Mesendoderm (in vitro differentiated cells): ENCODE data around the gene ITGA2B.
"Not testable (repeated sequence)": the region's sequence is repeated elsewhere in the genome, so short reads cannot be mapped to it uniquely, and the experiment has no call there.

Experiments
- DNase-seq: peaks from one replicate; pipeline ENCODE4 v3.0.0; 2013
- H2AK5ac ChIP-seq: 2 replicates; pipeline ENCODE4 v1.6.1; 2013; ENCODE audit warnings: low read length, inconsistent platforms
- H2BK120ac ChIP-seq: 2 replicates; pipeline ENCODE4 v1.6.1; 2013; ENCODE audit warnings: low read depth, mild to moderate bottlenecking, low read length, moderate library complexity, mixed read lengths
- H2BK15ac ChIP-seq: replicated peaks from 2 replicates; pipeline ENCODE4 v1.6.1; 2013; ENCODE audit warnings: low read depth, mild to moderate bottlenecking, moderate library complexity
- H2BK5ac ChIP-seq: 2 replicates; pipeline ENCODE4 v1.6.1; 2013; ENCODE audit warnings: low read length, inconsistent platforms
- H3K18ac ChIP-seq: 2 replicates; pipeline ENCODE4 v1.6.1; 2013; ENCODE audit warnings: mild to moderate bottlenecking, low read length, mixed read lengths
- H3K23ac ChIP-seq: one replicate; pipeline ENCODE4 v1.6.1; 2013; ENCODE audit warnings: low read length
- H3K27ac ChIP-seq: 2 replicates; pipeline ENCODE4 v1.5.1; 2013; ENCODE audit warnings: low read depth, mild to moderate bottlenecking, inconsistent platforms, low read length, moderate library complexity
- H3K27me3 ChIP-seq: 2 replicates; pipeline ENCODE4 v1.6.1; 2013; ENCODE audit warnings: low read length, control low read depth, mild to moderate bottlenecking, inconsistent platforms; ENCODE audit not compliant: insufficient read depth, poor library complexity
- H3K36me3 ChIP-seq: 2 replicates; pipeline ENCODE4 v1.6.1; 2013; ENCODE audit warnings: low read length, inconsistent platforms; ENCODE audit not compliant: control insufficient read depth, insufficient read depth
- H3K4ac ChIP-seq: one replicate; pipeline ENCODE4 v1.6.1; 2013; ENCODE audit warnings: low read depth, mild to moderate bottlenecking, low read length, moderate library complexity
- H3K4me1 ChIP-seq: 2 replicates; pipeline ENCODE4 v1.6.1; 2013; ENCODE audit warnings: low read depth, low read length, inconsistent platforms; ENCODE audit not compliant: control insufficient read depth
- H3K4me2 ChIP-seq: 2 replicates; pipeline ENCODE4 v1.6.1; 2013; ENCODE audit warnings: low read length
- H3K4me3 ChIP-seq: 2 replicates; pipeline ENCODE4 v1.5.1; 2013; ENCODE audit warnings: mild to moderate bottlenecking, low read length
- H3K56ac ChIP-seq: one replicate; pipeline ENCODE4 v1.6.1; 2013; ENCODE audit warnings: low read length
- H3K79me1 ChIP-seq: 2 replicates; pipeline ENCODE4 v1.6.1; 2013; ENCODE audit warnings: low read length, inconsistent platforms
- H3K79me2 ChIP-seq: 2 replicates; pipeline ENCODE4 v1.6.1; 2013; ENCODE audit warnings: mild to moderate bottlenecking, low read length; ENCODE audit not compliant: control insufficient read depth, insufficient read depth
- H3K9ac ChIP-seq: 2 replicates; pipeline ENCODE4 v1.6.1; 2013; ENCODE audit warnings: low read length, inconsistent platforms
- H4K5ac ChIP-seq: one replicate; pipeline ENCODE4 v1.6.1; 2013; ENCODE audit warnings: low read length
- H4K8ac ChIP-seq: one replicate; pipeline ENCODE4 v1.6.1; 2013; ENCODE audit warnings: low read depth, mild to moderate bottlenecking, control low read depth, low read length, moderate library complexity
- WGBS: extraction: QIAGEN DNeasy Blood & Tissue Kit; methylation state at CpG from one replicate; pipeline ENCODE4 v1.1.7; 2013; ENCODE audit warnings: low lambda C conversion rate, missing lambda C conversion rate; ENCODE audit not compliant: insufficient coverage; ENCODE audit errors: extremely low coverage; 5-methylcytosine and 5-hydroxymethylcytosine counted together

Gene ITGA2B

DNA sequence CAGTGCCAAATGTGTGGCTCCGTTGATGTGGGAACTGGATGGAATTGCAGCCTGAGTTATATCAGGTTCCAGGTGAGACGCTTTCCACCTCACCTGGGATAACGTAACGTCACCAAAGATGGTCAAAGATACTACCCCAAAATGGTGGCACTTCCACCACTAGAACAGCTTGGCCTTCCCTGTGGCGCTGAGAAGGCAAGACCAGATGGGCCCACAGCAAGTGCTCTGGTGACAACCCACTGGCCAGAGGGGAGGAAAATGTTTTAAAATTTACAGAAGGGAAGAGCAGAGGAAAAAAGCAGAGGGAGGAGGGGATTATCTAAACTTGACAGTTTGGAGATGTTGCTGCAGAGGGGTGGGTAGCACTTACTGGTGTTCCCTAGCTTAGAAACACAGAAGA is 7.5 kb upstream of the ITGA2B start:
- no peak overlapping the region for H3K4ac ChIP-seq
- H2BK5ac ChIP-seq: no peak overlapping the region
- no peak overlapping the region for H3K56ac ChIP-seq
- H3K4me1 ChIP-seq: no peaks in the 10 kb centered on the region
- peaks cover 6% of the 10 kb centered on the region for H3K36me3 ChIP-seq
- H3K79me2 ChIP-seq: no peaks in the 10 kb centered on the region
- no peak overlapping the region for H3K23ac ChIP-seq
- no peaks in the 10 kb centered on the region for H3K79me1 ChIP-seq
- no peak overlapping the region for H3K4me3 ChIP-seq
- no peak overlapping the region for H4K5ac ChIP-seq
- no peaks in the 10 kb centered on the region for H3K27me3 ChIP-seq
- WGBS: no CpG with 5 or more reads among the region's 5 CpGs
- H3K4me2 ChIP-seq: no peak overlapping the region
- DNase-seq: no peak
- H3K27ac ChIP-seq: no peak overlapping the region
- H4K8ac ChIP-seq: no peak overlapping the region
- H2BK120ac ChIP-seq: no peak overlapping the region
- no peak overlapping the region for H2BK15ac ChIP-seq
- H3K9ac ChIP-seq: no peak overlapping the region
- no peak overlapping the region for H2AK5ac ChIP-seq
- H3K18ac ChIP-seq: no peak overlapping the region

DNA sequence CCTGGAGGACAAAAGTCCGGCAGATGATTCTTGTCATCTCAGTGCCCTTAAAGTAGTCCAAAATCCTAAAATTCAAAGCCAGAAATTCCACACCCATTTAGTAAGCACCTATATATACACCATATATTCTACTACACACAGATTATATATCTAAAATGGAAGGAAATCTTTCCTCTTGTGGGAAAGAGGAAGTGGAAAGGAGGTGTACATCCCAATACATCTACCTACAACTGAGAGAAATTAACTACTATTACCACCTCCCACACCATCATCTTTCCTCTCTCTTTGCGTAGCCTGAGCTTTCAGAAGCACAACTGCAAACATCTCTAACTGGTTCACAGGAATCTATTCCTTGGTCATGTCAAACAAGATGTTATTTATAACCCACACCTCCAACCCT is 5.4 kb upstream of the ITGA2B start:
- Histone ChIP-seq H4K8ac (no peak overlapping the region), H3K27me3 (no peaks in the 10 kb centered on the region), H2BK5ac (no peak overlapping the region), H2AK5ac (no peak overlapping the region), H3K23ac (no peak overlapping the region), H3K27ac (no peak overlapping the region), H2BK120ac (no peak overlapping the region), H3K4me2 (no peak overlapping the region), H3K79me1 (no peaks in the 10 kb centered on the region), H4K5ac (no peak overlapping the region), H3K9ac (no peak overlapping the region), H3K18ac (no peak overlapping the region), H3K79me2 (no peaks in the 10 kb centered on the region), H3K4me3 (no peak overlapping the region), H3K56ac (no peak overlapping the region), H2BK15ac (no peak overlapping the region), H3K36me3 (peaks cover 4% of the 10 kb centered on the region), H3K4me1 (no peaks in the 10 kb centered on the region), H3K4ac (no peak overlapping the region)
- no peak for DNase-seq
- no CpG with 5 or more reads among the region's 2 CpGs for WGBS

- H2AK5ac ChIP-seq, H3K23ac ChIP-seq, H3K4me3 ChIP-seq, H3K27me3 ChIP-seq, H3K18ac ChIP-seq, H4K5ac ChIP-seq, H3K79me1 ChIP-seq, H3K79me2 ChIP-seq, H3K56ac ChIP-seq, H4K8ac ChIP-seq, H3K9ac ChIP-seq, H3K36me3 ChIP-seq, H3K4ac ChIP-seq, DNase-seq, H2BK120ac ChIP-seq, H2BK5ac ChIP-seq, H2BK15ac ChIP-seq, H3K4me2 ChIP-seq, H3K27ac ChIP-seq, H3K4me1 ChIP-seq: not testable (repeated sequence)
- WGBS: no CpG with 5 or more reads among the region's 9 CpGs
Observed at GRCh38 chr17:44394112-44394511, 4.7 kb upstream of the ITGA2B start.

DNA sequence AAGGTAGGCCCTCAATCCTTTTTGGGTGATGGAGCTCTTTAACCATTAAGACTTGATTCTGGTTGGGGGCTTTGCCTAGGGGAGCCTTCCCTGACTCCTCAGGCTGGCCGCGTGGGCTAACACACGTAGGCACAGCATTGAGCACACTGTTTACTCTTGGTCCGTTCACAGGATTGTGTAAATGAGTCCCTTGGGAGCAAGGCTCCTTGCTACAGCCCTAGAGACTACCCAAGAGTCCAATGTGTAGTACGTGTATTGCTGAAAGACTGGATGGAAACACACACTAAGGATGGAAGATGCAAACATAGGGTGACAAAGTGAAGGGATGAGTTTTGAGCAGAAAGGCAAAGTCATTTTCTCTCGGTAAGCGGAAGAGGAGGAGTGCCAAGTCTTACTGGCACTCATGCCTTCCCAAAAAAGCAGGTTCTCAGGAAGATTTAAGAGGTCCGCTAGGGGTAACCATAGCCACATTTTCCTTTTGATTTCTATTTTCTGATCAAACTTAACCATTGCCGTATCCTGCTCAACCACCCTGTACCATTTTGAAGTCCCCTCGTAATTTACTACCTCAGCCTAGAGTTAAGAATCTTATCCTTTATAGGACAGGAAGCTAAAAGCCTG is 911 bp upstream of the ITGA2B start:
- no peak overlapping the region for H3K56ac ChIP-seq
- H3K4me2 ChIP-seq: no peak overlapping the region
- H3K9ac ChIP-seq: no peak overlapping the region
- H2BK5ac ChIP-seq: no peak overlapping the region
- no CpG with 5 or more reads among the region's 10 CpGs for WGBS
- H3K79me1 ChIP-seq: no peaks in the 10 kb centered on the region
- H3K4me1 ChIP-seq: no peaks in the 10 kb centered on the region
- H3K4me3 ChIP-seq: no peak overlapping the region
- H3K18ac ChIP-seq: no peak overlapping the region
- H3K36me3 ChIP-seq: no peaks in the 10 kb centered on the region
- no peak overlapping the region for H4K8ac ChIP-seq
- H3K4ac ChIP-seq: no peak overlapping the region
- no peaks in the 10 kb centered on the region for H3K79me2 ChIP-seq
- H3K27ac ChIP-seq: no peak overlapping the region
- no peaks in the 10 kb centered on the region for H3K27me3 ChIP-seq
- no peak overlapping the region for H4K5ac ChIP-seq
- H2AK5ac ChIP-seq: no peak overlapping the region
- no peak for DNase-seq
- no peak overlapping the region for H2BK15ac ChIP-seq
- no peak overlapping the region for H3K23ac ChIP-seq
- H2BK120ac ChIP-seq: no peak overlapping the region

DNA sequence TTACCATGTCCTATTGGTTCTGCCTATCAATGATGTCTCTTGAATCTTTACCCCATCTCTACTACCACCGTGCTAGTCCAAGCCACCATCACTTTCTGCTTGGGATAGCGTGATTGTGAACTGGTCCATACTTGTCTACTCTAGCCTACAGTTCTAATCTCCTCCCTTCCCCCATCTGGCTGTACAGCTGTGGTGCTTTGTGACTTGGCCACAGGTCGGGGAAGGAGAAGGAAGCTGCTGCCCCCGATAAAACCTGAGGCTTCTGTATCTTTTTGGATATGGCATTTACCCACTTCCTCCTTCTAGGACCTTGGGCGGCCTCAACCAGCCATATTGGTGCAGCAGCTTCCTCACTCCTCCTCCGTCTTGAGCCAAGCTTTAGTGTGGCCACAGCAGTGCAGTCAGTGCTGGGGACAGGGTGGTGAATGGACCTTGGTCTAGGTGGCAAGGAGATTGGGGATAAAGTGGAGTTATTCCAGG is 314 bp upstream of the ITGA2B start:
- Histone ChIP-seq H3K4ac (no peak overlapping the region), H2BK120ac (no peak overlapping the region), H3K27me3 (peaks cover 1% of the 10 kb centered on the region), H3K56ac (no peak overlapping the region), H3K4me1 (no peaks in the 10 kb centered on the region), H2AK5ac (no peak overlapping the region), H4K5ac (no peak overlapping the region), H2BK15ac (no peak overlapping the region), H3K27ac (no peak overlapping the region), H4K8ac (no peak overlapping the region), H3K9ac (no peak overlapping the region), H3K79me1 (no peaks in the 10 kb centered on the region), H3K23ac (no peak overlapping the region), H3K18ac (no peak overlapping the region), H3K4me2 (no peak overlapping the region), H3K36me3 (no peaks in the 10 kb centered on the region), H3K4me3 (no peak overlapping the region), H3K79me2 (no peaks in the 10 kb centered on the region), H2BK5ac (no peak overlapping the region)
- DNase-seq: no peak
- WGBS: no CpG with 5 or more reads among the region's 6 CpGs

DNA sequence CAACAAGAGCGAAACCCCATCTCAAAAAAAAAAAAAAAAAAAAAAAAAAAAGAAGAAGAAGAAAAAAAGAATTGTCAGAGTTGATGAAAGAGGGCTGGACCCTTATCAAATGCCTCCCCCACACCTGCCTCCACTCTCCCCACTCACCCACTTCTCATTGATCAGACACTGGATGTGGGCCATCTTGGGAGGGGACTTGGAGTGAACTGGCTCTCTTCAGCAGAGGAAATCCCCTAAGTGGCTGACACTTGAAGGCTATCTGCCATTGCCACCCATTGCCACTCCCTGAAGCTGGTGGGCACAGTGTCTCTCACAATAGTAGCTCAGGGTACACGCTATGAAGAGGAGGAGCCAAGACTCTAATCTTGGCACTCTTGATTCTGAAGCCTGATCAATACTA is 1.6 kb downstream of the ITGA2B start:
- H3K4me2 ChIP-seq: no peak overlapping the region
- H3K23ac ChIP-seq: no peak overlapping the region
- no peak overlapping the region for H3K18ac ChIP-seq
- H3K56ac ChIP-seq: no peak overlapping the region
- no CpG with 5 or more reads among the region's 2 CpGs for WGBS
- H3K36me3 ChIP-seq: no peaks in the 10 kb centered on the region
- peaks cover 5% of the 10 kb centered on the region for H3K27me3 ChIP-seq
- no peak overlapping the region for H4K5ac ChIP-seq
- H2BK15ac ChIP-seq: no peak overlapping the region
- no peak for DNase-seq
- H2BK5ac ChIP-seq: no peak overlapping the region
- no peaks in the 10 kb centered on the region for H3K79me1 ChIP-seq
- H4K8ac ChIP-seq: no peak overlapping the region
- no peak overlapping the region for H2BK120ac ChIP-seq
- no peaks in the 10 kb centered on the region for H3K4me1 ChIP-seq
- H3K4ac ChIP-seq: no peak overlapping the region
- no peak overlapping the region for H3K4me3 ChIP-seq
- no peak overlapping the region for H3K9ac ChIP-seq
- no peak overlapping the region for H3K27ac ChIP-seq
- no peak overlapping the region for H2AK5ac ChIP-seq
- no peaks in the 10 kb centered on the region for H3K79me2 ChIP-seq
